NOMO-1 treated with DMSO at 0.1 percent for 48 hours (cell line): ENCODE results near the gene DOCK2.

Source experiments
- DNase-seq: peaks from one replicate; lab custom pipeline; 2025; ENCODE audit not compliant: unreplicated experiment; lab: John Stamatoyannopoulos, UW

Gene DOCK2

DNA sequence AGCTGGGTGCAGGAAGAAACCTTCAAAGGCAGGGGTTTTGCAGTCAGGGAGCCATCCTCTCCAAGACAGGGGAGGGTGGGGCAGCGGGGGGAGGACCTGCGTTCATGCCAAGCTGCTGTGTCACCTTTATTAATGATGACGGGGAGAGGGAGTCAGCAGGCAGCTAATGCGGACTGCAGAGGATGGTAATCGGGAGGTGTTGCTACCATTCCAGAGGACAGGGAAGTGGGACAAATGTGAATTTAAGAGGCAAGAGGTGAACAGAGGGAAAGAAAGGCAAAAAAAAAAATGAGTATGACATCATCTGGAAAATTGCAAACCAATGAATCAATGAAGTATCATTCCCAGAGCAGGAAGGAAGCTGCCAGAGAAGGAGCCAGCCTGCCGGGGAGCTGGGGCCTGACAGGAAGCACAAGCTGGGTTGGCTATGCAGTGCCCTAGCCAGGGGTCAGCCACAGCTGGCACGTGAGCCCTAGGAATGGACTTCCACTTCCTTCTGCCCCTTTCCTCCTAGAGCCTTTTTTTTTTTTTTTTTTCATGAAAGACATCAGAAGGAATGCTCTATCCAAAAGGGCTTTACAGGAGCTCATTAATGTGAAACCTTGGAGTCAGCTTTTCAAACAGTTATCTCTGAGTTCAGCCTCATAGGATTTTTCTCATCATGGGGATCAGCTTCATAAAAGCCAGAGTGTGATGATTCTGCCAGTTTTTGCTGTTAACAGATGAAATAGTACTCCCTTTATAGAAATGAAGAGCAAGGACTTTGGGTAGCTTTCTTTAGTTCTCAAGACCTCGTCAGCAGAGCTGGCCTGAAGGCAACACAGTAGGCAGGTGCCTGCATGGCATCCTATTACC is 334.1 kb downstream of the DOCK2 start:
- no peak for DNase-seq

DNA sequence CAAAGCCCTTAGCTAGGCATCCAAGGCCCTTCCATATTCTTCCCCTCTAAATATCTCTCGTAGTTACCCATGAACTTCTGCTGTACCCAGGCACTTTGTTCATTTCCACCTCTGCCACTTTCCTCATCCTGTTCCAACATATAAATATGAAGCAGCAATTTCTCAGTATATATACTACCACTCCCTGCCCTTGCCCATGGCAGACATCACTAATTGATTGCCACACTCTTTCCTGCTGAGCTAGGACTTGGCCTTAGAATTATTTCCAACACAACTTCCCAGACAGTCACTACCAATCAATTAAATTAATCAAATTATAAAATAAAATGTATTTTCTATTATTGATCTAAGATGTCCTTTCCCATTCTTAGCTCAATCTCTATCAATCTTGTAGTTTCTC is 334.7 kb downstream of the DOCK2 start:
- DNase-seq: no peak

DNA sequence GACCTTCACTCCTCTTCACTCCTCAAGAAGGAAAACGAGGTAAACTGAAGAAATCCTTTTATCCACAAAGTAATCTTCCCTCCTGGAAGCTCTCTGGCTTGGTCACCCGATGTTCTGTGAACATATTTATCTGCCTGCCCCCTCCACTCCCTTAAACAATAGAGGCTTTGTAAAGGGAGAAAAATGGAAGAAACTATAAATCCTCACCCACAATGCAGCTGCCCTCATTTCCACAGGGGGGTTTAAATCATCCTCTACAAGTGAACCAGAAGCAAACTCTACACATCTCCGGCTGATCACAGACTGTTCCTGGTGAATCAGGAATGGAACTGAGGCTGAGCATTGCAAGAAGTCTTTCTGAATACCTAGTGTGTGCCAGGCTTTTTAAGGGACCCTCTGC is 336.0 kb downstream of the DOCK2 start:
- no peak for DNase-seq

DNA sequence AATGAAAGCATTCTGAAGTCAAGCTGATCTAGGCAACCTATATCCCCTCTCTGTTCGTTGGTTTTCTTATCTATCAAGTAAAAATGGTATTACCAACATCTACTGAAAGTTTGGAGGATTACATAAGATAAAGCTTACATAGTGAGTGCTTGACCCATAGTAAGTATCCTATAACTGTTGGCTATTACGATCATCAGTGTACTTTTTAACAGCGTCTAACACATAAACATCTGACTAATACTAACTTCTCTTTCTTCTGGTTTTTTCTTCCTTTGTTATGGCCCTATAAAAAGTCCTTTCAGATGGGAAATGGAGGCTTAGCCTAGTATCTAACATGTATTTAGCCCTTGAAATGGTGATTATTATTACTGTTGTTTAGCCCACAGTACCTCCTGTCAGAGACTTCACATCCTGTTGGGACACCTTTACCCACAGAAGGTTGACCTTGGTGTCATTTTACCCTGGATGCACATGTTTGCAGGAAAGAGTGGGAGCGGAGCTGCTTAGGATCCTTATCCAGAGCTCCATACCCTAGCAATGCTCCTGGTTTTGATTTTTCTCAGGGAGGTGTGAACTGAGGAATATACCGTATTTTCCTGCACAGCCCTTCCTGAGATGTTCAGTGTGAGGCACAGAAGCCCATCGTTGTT is 337.2 kb downstream of the DOCK2 start:
- DNase-seq: no peak

DNA sequence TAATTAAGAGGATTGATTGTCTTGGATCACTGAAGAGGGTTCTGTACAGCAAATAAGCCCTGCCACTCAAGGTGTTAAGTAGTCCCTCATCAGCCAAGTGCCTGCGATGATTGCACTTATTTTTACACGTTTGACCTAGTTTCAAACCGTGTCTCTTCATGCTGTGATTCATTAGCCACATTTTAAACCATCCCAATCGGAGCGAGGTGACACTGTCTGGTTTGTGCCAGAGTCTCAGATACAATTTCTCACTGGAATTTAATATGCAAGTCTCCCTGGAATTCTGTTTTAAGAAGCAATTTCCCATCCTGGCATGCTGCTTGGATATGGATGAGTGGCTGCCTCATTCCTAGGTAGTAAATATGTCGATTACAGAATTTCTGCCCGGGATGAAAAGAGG is 341.6 kb downstream of the DOCK2 start:
- no peak for DNase-seq

DNA sequence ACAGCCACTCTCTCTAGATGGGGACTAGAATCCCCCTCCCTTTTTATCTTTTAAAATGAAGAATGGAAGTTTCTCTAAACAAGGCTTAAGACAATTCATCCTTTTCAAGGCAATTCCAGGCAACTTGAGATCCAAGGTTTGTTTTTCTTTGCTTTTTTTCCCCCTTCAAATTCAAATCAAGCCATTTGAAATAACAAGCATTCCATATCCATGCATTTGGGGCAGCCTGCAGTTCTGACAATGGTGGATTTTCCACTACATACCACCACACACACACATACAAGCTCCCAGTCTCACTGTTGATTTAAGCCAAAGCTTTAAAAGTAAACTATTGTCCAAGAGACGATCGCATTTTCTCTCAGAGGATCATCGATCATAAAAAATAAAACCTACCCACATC is 342.8 kb downstream of the DOCK2 start:
- no peak for DNase-seq

DNA sequence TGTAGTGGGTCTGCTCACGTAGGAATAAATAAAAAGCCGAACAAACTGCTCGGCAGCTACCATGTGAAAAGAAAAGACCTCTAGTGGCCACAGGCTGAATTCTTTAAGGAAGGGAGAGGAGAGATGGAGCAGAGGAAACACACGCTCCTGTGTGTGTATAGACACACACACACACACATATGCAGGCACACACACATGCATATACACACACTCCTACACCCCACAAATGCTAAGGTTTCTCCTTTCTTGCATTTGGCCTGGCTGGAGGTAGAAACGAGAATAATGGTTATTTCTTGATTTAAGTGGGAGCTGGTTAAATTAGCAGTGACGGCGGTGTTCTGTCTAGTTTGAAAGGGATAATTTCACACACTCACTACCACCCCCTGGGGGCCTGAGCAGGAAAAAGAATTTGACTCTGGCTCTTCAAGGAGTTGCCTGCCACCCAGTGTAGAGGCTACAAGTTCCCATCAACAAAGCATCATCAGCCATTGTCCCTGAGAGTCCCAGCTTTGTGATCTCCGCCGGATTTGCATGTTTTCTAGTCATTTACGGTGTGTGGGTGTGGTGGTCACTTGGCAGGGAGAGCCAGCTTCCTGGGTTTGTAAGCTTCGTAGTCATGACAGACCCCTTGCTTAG is 343.5 kb downstream of the DOCK2 start, which contains the start of gene INSYN2B:
INSYN2B (minus strand) TSS at position 78 of the 636 bp plus-strand sequence. CDS start 96,597 bp downstream, outside the sequence.
- peak; percentile 20 for DNase-seq

DNA sequence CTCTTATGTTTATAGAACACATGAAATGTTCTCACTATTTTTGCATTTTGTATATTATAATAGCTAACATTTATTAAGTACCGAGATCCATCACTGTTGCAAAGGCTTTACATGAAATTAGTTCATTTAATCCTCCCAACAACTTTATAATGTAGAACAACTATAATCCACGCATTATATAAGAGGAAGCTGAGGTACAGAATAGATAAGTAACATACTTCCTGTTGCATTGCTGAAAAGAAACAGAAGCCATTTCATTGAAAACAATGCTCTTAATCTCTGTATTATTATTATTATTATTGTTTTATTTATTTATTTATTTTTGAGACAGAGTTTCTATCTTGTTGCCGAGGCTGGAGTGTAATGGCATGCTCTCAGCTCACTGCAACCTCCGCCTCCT is 351.1 kb downstream of the DOCK2 start:
- DNase-seq: no peak

DNA sequence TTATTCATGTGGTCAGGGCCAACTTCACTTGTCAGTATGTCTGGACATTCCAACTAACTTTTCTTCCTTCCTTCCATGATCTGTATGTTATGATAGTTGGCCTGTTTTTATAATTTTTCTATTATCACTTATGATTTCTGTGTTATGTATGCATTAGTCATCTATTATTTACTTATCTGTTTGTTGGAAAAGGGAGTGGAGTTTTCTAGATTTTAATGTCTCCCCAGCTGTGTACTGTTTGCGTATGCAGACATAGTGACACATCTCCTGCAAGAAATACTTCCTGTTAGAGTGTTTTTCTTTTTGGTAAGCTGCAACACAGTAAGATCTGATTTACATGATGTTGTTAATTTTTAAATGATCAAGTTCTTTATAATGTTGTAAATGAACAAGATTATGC is 351.9 kb downstream of the DOCK2 start:
- no peak for DNase-seq

DNA sequence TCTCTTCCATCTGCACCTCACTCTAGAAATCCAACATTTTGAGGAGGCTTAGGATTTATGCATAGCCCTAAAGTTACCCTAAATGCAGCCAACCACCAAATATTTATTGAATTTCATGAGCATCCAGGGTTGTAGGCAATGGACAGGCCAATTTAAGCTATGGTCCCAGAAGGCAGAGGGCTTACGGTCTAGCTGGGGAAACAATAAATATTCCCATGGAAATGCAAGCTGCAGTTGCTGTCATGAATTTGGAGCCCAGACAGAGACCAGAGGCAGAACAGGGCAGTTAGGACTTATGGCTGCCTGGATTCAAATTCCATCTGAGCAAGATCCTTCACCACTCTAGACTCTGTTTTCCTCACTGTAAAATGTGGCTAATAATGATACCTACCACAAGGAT is 352.3 kb downstream of the DOCK2 start:
- DNase-seq: no peak

DNA sequence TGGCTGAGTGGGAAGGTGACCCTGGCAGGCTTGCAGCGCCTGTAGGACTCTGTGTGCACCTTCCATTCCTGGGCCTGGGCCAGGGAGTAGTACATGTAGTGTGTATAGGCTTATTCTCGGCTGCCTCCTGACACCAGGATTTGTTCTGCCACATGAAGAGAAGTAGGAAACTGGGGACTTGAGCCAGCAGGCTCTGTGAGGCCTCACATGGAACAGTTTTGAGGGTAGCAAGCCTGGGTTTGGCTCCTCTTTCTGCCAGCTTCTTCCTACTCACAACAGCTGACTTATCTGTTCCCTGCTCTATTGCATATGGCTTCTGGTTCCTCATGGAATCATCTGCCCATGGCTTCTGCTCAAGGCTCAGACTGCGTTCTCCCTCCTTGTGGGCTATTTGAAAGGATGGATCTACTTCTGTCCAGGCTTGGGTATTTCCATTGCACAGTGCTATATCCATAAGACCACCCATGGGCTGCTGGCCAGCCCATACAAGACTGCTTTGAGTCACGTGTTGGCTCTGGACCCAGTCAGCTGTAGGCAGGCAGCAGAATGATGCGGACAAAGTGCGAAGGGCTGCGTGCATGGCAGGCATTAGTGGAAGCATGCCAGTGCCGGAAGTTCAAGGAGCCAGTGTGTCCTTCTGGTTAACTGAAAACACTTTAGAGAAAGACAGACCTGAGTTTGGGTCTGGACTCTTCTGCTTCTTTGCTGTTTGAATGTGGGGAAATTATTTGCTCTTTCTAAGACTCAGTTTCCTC is 354.2 kb downstream of the DOCK2 start:
- DNase-seq: no peak

DNA sequence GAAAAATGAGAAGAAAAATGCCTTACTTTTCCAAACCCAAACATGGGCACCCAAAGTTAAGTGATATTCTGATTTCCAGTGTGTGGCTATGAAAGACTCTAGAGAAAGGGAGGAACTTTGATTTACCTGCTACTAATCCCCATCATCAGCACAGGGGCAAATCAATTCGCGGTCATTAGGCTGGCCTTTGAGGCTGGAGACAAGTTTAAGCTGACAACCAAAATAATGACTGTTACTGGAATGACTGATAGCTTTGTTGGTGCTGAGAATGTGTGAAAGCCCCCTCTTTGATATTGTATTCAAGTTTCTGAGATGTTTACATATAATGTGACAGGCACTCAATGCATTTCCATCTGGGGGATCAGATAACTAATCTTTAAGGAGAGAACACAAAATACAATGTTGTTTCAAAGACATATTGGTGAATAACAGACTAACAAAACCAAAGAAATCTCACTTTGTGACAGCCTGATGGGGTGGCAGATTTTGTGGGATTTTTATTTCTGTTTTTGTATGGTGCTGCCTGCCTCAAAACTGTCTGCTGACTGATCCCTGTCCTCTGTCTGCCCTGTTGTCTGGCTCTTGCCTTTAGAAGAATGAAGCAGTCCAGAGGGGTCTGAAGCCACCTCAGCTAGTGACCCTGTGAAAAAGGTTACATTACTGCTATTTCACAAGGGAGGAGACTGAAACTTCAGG is 355.9 kb downstream of the DOCK2 start:
- no peak for DNase-seq

DNA sequence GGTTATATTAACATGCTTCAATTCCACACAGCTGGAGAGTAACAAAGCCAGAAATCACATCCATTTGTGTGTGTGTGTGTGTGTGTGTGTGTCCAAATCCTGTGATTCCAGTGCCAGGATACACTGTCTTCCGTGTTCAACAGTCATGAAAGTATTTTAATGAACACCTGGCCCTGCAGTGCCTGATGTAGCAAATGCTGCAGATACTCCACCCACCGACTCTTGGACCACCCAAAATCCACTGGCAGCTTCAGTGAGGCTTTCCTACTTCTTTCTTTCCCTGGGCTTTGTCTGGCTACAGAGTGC is 356.4 kb downstream of the DOCK2 start:
- DNase-seq: no peak

DNA sequence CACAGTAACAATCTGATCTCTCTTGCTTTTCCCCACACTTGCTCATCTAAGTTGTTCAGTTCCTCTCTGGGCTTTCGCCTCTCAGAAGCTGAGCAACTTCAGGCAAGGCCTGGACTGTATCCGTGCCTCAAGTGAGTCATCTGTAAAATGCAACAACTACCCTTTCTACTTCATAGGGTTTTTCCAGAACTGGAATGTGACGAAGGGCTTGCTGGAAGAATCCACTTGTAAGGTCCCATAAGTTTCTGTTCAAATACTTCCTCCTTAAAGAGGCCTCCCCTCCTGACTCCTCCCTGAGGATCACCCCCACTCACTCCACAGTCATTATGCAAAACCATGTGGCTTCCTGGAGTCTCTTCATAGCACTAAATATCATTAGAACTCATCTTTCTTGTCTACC is 360.7 kb downstream of the DOCK2 start:
- no peak for DNase-seq

DNA sequence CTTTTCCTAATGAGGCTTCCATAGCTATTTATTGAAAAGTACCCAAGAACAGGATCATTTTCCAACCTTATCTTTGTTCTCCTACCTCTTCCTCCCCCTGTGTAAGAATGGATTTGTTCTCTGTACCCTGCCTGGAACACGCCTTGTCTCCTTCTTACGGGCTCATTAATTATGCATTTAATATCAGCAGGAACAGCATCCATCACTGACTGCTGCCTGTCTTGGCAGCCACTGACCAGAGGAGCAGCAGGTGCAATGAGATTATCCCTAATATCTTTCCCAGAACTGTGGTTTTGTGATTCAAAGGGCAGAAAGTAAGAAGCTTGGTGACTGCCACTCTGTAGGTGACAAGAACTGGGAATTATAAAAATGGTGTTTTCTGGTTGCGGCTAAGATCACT is 362.5 kb downstream of the DOCK2 start:
- DNase-seq: no peak

DNA sequence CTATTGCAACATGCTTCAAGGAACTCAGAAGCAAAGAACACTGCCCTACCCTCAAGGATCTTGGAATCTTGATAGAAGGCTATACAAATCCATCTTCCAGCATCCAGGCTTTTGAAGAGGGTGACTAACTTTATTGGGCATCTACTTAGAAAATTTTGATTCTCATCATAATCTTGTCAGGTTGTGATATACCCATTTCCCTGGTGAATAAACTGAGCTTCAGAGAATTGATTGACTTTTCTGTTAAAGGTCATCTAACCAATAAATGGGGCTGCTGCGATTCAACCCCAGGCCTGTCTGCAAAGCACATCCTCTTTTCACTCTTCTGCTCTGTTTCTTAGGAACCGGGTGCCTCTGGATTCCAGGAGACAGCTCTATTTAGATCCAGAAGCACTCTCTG is 363.1 kb downstream of the DOCK2 start:
- DNase-seq: no peak

DNA sequence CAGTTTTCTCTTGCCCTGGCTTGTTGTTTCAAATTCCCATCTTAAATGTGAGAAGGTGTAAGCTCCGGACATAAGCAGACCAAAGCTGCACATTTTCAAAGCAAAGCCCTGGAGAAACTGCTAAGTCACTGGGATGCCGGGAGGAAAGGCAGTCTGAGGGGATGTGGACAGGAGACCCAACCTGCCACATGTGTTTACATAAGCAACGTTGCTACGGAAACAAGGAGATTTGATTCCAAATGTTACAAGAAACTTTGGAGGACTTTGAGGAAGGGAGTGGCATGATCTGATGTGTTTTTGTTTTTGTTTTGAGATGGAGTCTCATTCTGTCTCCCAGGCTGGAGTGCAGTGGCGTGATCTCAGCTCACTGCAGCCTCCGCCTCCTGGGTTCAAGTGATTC is 368.9 kb downstream of the DOCK2 start:
- no peak for DNase-seq

DNA sequence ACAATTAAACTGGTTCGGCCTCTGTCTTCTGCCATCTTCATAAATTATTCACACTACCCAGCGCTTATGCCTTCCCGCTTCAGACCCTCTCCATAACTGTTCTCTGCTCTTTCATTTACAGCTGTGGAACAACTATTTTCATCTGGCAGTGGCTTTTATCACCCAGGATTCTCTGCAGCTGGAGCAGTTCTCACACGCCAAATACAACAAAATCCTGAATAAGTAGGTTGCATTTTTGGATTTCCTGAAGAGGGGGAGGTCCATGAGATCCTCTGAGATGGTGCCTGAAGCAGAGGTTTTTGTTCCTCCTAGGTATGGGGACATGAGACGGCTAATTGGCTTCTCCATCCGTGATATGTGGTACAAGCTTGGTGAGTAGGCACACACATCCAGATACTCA is 371.3 kb downstream of the DOCK2 start:
- DNase-seq: no peak

DNA sequence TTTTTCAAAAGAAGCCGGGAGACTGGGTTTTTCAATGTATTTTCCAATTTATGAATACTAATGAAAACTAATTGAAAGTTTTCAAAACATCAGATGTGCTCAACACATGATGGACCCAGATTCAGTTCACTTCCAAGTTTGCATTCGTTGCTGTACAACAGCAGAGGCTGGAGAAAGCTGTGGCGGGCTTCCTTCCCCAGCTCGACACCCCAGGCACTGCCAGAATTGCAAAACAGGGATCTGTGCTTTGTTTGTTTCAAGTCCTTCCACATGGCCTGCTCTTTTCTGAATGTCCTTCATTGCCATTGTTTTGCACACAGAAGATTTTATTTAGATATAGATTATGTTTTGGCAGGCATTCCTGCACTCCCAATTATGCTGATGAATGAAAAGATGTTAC is 373.5 kb downstream of the DOCK2 start:
- no peak for DNase-seq

DNA sequence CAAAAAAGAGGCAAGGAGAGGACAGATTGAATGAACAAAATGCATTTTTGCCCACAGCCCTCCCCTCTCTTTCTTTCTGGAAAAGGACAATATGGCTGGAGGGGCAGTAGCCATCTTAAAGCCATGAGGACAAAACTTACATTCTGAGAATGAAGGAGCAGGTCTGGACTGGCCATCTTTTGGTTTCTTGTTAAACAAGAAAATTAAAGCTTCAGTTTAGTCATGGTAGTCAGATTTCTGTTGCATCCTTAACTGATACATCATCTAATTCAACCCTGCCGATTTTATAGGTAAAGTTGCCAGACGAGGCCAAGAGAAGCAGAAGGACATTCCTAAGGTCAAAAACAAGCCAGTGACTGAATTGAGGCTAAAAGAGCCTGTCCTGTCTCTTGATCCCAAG is 374.7 kb downstream of the DOCK2 start:
- DNase-seq: no peak

DNA sequence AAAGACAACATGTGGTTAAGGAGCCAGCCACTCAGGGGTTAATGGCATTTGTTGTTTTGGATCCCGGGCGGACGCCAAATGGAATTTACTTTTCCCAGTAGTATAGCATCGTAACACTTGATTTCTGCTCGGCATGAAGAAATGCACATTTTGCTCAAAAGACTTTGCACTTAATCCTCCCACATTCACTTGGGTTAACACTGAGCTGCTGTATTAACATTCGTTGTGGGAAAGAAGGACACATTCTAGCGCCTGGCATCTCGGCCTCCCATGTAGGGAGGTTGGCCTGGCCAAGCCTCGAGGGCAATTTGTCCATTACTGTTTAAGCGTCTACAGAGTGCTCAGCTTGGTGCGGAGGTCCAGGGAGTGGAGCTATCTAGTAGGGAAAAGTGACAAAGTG is 375.5 kb downstream of the DOCK2 start:
- DNase-seq: no peak
